NCI-H146 treated with DMSO at 0.1 percent for 48 hours (cell line): ENCODE data around the gene LENEP.

Source experiments
- DNase-seq: peaks from one replicate; lab custom pipeline; 2025; ENCODE audit not compliant: unreplicated experiment; lab: John Stamatoyannopoulos, UW

LENEP gene

DNA sequence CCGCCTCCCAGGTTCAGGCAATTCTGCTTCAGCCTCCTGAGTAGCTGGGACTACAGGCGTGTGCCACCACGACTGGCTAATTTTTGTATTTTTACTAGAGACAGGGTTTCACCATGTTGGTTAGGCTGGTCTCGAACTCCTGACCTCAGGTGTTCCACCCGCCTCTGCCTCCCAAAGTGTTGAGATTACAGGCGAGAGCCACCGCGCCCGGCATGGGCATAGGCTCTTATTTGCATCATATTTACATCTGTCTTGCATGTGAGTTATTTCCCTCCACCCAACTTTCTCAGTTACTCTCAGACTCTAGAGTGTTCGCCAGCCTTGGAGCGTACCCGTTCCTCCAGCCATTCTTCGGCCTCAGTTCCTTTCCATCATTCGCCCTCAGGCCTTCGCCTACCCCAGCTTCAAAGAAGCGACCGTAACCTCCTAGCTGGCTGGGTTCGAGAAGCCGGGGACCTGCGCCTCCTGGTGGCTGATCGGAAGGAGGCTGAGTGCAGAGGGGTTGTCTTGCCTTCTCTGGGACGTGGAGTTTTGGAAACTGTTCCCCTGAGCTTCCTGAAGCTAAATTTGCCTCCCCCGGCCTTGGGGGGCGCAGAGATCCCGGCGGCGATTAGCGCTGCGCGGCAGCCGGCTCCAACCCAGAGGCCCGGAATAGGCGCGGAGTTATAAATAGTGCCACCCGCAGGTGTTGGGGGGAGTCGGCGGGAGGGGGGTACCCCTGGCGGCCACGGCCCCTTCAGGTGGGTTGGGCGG lies 5.6 kb downstream of the LENEP start:
- DNase-seq: peak; percentile 53

DNA sequence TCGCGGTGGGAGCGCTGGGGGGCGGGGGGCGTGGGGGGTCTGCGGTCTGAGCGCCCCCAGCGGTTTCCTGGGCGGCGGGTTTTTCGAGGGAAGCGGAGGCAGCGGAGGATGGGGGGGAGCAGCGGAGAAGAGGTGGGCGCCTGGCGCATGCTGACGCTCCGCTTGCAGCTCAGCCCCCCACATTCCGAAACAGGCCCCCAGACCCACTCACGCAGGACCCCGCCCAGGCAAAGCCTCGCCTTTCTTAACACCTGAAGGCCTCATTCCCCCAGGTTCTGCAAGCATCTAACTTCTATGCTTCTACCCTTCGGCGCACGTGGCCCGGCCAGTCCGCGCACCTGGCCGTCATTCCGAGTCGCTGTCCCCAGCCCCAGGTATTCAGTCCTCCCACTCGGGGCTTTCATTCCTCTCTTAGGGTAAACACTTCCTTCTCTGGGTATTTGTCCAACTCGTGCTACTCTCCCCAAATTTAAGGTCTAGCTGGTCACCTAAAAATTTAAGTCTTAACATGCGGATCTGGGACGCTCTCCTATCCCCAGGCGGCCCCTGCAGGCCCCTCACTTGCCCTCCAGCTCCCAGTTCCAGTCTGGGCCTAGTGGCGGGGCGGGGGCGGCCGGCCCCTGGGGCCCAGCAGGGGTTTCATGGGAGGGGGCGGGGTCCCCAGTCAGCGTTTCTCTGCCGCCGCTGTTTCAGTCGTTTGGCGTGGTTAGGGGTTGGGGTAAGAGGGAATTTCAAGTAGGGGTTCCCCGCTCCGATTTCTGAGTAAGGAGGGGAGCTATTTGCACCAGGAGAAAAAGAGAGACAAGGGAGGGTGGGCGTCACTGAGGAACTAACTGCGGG lies 6.4 kb downstream of the LENEP start:
- DNase-seq: peak; percentile 53

DNA sequence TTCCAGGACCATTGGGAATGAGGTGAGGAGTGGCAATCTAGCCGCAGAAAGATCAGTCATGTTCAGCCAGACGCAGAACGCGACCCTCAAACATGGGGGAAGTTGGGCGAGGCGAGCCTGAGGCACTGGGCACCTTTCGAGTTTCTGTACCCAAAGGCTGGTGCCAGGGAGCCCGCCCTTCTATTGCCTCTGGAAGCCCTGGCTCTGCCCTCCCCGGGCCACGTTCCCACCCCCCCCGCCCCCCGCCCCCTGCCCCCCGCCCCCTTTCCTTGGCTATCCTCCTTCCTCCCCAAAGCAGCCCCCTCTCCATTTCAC lies 7.0 kb downstream of the LENEP start:
- no peak for DNase-seq

DNA sequence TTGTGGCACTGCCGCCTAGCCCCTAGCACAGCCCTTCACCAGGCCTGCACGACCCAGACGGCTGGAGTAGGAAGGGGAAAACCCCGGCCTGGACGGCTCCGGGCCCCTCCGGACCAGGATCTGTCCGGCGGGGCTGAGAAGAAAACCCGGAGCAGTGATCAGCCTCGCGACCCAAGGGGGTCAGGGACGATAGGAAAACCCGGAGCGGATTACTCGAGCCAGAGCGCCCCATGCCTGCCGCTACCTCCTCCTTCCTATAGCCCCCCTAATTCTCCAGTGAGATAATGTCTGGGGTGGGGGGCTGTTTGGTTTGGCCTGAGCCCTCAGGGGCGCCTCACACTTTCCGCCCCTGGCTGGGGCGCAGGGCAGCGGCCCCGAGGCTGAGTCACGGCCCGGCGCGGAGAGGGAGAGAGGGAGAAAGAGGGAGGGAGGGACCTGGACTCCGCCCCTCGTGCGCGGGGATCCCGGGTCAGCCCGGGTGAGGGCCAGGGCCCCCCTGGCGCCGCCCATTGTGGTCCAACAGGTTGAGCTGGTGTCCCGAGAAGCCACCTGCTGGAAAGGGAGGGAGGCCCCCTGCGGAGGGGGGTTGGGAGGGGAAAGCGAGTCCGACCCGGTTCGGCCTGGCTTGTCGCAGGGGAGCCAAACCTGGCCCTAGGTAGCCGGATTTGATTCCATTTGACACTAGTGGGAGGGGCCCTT lies 7.5 kb downstream of the LENEP start:
- peak; percentile 75 for DNase-seq

DNA sequence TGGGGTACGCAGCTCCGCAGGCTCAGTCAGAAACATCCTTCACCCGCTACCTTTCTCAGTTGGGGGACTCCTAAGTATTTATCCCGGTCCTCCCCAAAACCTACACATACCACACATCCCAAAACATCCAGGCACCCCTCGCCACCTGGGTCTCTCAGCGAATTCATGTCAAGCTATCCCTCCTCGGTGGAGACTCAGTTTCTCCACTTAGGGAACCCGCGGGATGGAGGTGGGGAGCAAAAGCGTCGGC lies 8.0 kb downstream of the LENEP start:
- DNase-seq: peak; percentile 65

DNA sequence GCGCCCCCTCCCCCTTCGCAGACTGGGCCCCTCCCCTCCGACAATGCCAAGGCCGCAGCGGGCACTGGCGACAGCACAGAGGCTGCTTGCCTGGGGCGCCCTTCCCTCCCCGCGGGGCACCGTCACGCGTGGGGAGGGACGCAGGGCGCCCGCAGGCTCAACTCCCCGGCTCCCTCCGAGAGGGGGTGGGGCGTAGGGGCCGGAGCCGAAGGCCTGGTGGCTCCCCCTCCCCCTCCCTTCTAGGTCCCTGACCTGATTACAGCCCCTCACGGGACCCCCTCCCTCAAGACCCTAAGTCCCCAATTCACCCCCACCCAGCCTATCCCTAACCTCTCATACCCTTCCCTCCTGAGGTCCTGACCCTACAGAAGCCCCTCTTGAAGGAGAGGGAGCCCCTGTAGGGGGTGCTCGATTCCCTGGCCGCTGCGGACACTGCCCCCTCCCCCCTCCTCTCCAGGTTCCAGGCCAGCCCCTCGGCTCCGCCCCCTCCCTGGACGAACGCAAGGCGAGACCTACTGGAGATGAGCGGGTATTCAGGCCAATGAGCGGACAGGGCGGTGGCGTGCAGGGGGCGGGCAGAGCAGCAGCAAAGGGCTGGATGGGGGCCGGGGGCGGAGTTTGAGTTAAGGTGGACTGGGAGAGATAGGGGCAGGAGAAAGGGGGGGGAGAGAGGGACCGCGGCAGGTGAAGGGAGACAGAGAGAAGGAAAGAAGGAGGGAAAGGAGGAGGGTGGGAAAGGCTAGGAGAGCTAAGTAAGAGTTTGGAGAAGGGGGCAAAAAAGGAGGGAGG lies 8.5 kb downstream of the LENEP start:
- peak; percentile 98 for DNase-seq

DNA sequence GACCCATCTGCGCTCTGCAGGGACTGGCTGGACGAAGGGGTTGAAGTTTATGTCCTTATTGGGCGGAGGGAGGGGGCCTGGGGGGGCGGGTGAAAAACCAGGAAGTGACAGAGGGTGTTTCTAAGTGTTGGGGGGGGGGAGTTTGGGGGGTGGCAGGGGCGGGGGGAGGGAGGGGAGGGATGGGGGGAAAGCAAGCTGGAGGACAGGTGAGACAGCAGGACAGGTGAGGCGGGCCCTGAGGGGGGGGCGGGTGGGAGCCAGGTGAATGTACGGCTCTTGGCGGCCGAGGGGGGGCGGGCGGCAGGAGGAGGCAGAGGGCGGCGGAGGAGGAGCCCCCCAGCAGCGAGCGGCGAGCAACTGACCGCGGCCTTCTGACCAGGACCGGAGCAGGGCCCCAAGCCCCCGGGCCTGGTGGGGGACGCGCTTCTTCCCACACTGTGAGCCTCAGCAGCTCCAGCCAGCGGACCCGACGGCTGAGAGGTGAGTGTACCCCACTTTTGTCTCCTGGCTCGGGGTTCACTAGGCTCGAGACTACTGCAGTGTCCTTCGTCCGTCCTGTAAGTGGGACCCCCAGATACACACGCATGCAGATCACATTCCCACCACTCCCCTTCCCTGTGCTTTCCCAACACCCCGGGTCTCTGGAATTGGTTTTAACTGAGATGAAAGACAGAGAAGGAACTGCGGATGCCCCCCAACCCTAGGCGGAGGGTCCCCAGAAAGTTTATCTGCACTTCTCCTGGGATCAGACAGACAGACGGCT lies 9.3 kb downstream of the LENEP start, which contains the start of gene ZBTB7B:
Gene ZBTB7B (plus strand): TSS at position 339 of the 763 bp plus-strand sequence. CDS start 11,859 bp downstream, outside the sequence.
- DNase-seq: peak; percentile 79

DNA sequence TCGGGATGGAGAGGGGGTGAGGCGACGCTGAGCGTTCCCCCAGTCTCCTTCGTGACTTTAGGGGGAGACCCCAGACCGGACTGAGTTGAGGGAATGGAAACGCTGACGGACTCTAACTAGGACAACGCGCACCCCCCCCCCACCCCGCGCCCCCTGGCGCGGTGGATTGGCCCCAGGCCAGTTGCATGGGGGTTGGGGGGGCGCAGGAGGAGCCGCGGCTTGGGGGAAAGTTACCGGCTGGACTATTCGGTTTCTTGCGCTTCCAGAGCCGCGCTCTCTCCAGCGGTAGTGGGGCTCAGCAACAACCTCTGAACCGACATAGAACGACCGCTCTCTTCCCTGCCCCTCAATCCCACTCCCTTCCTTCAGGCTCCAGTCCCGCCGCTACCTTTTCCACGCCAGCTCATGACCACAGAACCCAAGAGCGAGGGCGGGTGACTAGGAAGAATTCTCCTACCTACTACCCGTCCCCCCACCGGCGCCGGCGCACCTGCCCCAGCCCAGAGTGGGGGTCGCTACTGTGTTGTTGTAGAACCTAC lies 9.9 kb downstream of the LENEP start:
- peak; percentile 31 for DNase-seq

DNA sequence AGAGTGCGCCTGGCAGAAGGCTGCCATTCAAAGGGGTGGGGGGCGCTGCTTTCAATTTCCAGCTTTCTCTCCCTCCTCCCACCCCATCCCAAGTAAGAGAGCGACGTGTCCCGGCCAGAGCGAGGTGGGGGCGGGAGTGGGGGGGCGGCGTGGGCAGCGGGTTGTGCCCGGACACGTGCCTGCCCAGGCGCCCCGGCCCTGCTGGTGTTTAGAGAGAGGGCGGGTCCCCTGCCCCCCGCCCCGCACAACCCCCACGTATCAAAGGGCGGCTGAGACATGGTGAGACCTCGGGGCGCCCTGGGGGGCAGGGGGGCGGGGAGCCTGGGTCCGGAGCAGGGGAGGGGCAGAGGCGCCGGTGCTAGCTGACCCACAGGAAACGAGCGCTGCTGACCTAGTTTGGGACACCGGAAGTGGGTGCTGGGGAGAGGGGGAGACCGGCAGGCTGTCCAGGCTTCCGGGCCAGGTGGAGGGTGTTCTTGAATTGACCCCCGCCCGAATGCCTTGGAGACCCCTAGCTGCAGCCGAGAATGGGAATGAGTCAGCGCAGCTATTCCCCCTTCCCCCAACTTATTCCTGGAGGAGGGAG lies 10.5 kb downstream of the LENEP start:
- DNase-seq: no peak

DNA sequence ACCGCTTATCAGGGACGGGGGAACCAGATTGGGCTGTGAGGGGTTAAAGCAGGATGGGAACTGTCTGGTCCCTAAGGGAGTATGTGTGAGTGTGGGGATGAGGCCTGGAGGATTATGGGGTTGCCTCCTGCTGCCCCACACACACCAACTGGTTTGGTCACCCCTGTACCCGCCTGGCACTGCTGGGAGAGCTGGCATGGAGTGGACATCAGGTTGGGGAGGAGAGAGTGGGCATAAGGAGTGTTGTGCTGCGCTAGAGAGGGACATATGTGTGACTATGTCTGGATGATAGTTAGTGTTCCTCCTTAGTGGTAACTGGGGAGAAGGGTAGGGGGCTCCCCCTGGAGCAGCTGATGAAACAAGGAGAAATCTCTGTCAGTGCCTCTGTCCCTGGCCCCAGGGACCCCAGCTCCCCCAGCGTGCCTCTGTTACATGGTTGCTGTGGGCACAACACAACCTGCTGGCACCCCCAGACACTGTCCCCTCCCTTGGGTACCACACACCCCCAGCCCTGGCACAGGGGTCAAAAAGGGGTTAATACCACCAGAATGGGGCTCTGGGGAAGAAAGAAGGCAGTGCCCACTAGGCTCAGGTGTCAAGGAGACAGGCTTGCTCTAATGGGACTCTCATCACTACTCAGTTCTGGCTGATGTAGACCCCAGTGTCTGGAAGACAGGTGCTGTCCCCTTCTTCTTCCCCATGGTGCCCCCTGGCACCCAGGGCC lies 11.1 kb downstream of the LENEP start:
- no peak for DNase-seq

DNA sequence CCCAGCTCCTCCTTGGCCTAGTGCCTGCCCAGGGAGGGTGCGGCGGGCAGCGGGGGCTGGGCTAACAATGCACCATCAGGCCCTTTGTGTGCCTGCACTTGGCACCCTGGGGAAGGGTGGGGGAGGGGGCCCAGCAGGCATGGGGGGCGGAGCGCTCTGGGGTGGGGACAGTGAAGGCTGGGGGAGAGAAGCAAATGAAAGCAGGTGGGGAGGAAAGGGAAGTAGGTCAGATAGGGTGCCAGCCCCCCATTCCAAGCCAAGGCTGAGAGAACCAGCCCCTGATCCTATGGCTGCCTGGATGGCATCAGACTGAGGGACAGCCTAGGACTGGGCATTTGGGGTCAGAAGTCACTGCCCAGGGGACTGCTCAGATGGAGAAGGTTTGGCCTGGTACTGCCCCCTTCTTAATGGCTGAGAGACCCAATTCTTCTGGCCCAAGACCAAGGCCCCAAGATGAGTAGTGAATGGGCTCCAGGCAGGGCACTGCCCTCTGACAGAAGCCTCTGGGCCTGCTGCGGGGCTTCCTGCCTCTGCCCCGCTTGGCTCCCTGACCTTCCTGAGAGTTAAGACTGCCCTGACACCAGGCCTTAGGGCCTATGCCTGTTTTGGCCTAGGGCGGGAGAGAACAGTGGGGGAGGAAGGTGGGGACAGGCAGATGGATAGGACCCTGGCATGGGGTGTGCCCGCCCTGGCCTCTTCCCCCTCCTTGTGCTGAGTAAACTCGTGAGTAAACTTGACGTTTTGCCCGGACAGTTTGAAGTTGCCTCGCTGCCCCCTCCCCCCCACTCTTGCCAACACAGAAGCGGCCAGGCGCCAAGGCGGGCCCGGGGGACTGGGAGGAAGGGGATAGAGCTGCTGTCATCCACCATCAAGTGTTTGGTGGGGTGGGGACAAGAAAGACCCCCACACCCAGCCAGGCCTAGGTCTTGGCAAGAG lies 12.0 kb downstream of the LENEP start:
- DNase-seq: no peak

DNA sequence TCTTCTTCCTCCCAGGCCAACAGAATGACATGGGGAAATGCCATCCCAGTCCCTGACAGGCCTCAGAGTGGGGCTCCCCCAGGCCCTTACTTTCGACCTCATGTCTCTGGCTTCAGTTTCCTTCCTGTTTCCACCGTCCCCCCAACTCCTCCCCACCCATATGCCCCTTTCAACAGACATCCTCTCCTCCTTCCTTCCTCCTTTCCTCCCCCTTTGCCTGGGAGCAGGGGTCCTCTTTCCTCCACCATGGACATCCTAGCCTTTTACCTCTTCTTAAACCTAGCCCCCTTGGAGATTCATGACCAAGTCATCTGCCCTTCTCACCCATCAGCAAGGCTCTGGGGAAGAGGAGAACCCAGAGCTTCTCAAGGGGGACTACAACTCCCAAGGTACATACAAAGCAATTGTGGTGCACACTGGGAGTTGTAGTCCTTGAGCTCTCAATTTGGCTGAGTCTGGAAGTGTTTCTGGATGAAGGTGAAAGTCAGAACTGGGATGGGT lies 13.3 kb downstream of the LENEP start:
- no peak for DNase-seq

DNA sequence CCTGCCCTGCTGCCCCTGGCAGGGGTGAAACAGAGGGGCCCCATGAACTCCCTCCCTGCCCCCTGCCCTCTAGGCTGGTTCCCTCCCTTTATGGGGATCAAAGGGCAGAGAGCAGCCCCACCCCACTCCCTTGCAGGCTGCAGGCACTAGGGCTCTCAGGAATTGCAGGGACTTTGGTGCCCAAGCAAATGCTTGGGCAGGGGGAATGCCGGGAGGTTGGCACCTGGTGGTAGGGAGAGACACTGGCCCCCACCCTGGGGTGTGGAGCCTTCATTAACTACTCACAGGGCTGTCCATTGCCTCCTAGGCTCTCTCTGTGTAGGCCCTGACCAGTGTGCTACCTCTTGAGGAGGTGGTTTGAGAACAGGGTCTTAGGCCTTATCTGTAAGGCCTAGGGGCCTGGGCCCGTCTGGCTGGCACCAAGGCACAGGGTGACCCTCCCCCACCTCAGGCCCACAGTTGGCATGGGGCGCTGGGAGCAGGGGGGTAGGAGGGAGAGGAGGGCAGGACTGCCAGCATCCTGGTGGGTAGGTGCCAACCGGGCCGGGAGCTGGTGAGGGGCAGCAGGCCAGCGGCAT lies 14.0 kb downstream of the LENEP start:
- no peak for DNase-seq

DNA sequence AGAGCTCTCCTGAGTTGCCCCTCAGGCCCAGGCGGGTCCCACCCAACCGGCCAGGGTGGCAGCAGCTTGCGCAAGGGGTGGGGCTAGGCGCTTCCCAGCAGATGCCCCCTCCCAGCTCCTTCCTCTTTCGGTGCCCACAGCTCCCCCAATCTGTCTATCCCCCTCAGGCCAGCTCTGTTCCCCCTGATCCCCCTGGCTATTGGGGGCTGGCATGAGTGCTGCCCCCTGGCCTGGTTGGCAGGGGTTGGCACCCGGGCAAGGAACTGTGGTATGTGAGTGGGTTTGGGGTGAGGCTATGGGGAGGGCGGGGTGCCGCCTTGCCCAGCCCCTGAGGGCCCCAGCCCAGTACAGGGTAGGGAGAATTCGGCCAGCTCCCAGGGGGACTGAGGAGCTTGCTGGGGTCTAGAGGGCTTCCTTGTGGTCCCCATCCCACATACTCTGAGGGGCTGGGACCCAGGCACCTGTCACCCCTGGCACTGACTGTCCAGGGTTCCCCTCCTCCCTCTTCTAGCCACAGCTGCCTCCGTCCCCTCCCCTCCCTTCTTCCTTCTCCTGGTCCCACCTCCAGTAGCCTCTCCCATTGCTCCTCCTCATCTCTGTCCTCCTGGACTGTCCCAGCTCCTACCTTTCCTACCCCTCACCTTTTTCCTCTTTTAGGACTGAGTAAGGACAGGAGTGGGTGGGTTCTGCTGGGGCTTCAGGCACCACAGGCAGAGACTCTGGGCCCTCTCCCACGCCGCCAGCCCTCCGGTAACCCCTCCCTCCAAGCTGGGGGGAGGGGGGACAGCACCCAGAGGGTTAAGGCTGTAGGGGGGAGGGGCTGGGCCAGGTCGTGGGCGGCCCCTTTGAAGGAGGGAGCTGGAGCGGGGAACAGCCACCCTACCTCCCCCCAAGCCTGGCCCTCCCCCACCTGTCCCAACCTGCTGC lies 14.9 kb downstream of the LENEP start:
- no peak for DNase-seq

DNA sequence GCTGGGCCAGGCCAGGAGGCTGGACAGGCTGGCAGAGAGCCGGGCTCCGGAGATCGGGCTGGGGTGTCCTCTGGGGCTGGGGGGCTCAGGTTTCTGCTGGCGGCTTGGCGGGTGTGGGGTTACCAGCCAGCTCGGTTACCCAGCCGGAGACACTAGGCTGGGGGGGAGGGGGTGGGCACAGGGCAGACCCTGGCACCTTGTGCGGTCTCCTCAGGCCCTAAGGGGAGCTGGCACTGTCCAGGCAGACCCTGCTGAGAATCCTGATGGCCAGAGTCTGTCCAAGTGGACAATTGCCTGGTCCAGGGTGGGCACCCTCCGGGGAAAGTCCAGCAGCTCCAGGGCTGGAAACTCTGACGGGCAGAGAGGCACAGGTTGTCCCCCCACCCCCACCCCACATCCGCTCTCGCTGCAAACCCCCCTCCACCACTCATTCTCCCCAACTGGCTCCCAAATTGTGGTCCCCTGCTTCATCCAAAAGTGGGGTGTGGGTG lies 15.9 kb downstream of the LENEP start:
- DNase-seq: no peak

DNA sequence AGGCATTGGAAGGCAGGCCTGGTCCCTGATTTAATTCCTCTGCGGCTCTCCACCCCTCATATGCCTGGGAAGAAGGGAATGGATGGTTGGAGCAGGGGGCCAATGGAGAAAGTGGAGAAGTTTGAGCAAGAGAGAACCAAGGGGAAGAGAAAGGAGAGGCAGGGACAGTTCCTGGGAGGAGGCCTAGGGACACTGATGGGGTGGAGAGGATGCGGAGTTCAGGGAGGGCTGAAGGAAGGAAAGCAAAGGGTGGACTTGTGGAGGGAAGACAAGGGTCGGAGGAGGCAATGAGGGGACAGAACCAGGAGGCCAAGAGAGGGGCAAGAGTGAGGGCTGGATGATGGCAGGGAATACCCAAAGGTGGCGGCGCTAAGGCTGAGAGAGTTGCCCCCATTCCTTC lies 16.4 kb downstream of the LENEP start:
- DNase-seq: no peak
